Activated T-helper 2 cell treated with anti-CD3 and anti-CD28 coated beads, Interferon-gamma antibody, Interleukin-2, Interleukin-4, amounts not matched to agents 10 μg/mL and 5 μg/mL and 100 μg/mL, durations not matched to agents 14 hours and 24 hours and 36 hours (primary cell): ENCODE measurements around the gene RAET1G. TPM values are rescaled to one million over a fixed set of nuclear protein-coding genes. Genes with fewer than 3 reads are reported as not detected.
A peak's percentile ranks its signal among the peaks of the same experiment; 100 is the strongest.
"Not testable (repeated sequence)": the region's sequence is repeated elsewhere in the genome, so short reads cannot be mapped to it uniquely, and the experiment has no call there.

ENCODE experiments used
- DNase-seq: peaks from one replicate; pipeline ENCODE4 v3.0.0; 2021; ENCODE audit warnings: low spot score
- H3K27ac Mint-ChIP-seq: one replicate; pipeline ENCODE4 v1.8.0; 2021; ENCODE audit warnings: mixed read lengths
- H3K27me3 Mint-ChIP-seq: one replicate; pipeline ENCODE4 v1.8.0; 2021; ENCODE audit warnings: low read depth, mixed read lengths
- H3K36me3 Mint-ChIP-seq: one replicate; pipeline ENCODE4 v1.8.0; 2021; ENCODE audit warnings: low read depth, mixed read lengths
- H3K4me1 Mint-ChIP-seq: one replicate; pipeline ENCODE4 v1.8.0; 2021; ENCODE audit warnings: low read depth, mixed read lengths
- H3K4me3 Mint-ChIP-seq: one replicate; pipeline ENCODE4 v1.8.0; 2021; ENCODE audit warnings: low read depth, mild to moderate bottlenecking, moderate library complexity, mixed read lengths
- H3K9me3 Mint-ChIP-seq: one replicate; pipeline ENCODE4 v1.8.0; 2021; ENCODE audit warnings: mixed read lengths
- intact Hi-C: fragments of 100-400 bp; cut with micrococcal nuclease; formaldehyde crosslinking; loops from one replicate; pipeline ENCODE4 v1.15.1; 2023
- total RNA-seq: library from RNA; stranded (reverse); gene quantifications from 2 replicates; pipeline ENCODE4 v1.2.3, GENCODE V29; 2022

Gene RAET1G, protein sequence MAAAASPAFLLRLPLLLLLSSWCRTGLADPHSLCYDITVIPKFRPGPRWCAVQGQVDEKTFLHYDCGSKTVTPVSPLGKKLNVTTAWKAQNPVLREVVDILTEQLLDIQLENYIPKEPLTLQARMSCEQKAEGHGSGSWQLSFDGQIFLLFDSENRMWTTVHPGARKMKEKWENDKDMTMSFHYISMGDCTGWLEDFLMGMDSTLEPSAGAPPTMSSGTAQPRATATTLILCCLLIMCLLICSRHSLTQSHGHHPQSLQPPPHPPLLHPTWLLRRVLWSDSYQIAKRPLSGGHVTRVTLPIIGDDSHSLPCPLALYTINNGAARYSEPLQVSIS
- total RNA-seq: not detected in 2 replicates

DNA sequence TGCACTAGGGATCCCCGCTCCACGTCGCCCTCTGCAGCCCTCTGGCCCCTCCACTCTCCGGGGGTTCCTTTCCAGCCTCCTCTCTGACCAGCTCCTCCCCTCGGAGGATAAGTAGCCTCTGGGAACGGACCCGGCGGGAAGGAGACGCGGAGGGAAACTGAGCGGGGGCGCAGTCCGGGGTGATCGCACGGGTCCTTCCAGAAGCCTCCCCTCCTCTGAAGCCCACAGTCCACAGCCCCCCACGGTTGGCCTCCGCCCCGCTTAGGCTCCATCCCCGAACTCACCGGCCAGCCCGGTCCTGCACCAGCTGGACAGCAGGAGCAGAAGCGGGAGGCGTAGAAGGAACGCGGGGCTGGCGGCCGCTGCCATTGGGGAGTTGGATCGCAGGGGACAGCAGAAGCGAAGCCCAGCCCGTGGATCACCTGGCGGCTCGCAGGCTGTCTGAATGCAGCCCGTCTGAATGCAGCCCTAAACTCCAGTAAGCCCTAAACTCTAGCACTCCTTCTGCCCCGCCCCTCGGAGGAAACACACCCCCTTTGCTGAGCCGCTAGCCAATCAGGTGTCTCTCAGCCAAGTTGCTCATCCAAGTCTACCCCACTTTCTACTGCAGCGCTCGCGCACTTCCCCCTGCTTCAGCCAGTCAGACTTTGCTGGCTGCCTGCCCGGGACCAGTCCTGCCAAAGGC lies at the start of gene RAET1G:
Gene RAET1G (minus strand): TSS at position 480 of the 685 bp plus-strand sequence. CDS start 111 bp downstream, at position 369.
- Mint-ChIP-seq H3K36me3 (no peaks in the 10 kb centered on the region), H3K4me1 (peaks cover 18% of the 10 kb centered on the region), H3K27me3 (peaks cover 73% of the 10 kb centered on the region), H3K4me3 (peak within 1 kb of the TSS; percentile 71), H3K9me3 (no peaks in the 10 kb centered on the region), H3K27ac (no peak within 1 kb of the TSS)
- intact Hi-C loops: loop anchor here (1.0 to 10.0 kb wide), 3 partner anchors 57 to 358 kb away; partner anchors contain the start of gene GINM1
- peak; percentile 81 for DNase-seq

DNA sequence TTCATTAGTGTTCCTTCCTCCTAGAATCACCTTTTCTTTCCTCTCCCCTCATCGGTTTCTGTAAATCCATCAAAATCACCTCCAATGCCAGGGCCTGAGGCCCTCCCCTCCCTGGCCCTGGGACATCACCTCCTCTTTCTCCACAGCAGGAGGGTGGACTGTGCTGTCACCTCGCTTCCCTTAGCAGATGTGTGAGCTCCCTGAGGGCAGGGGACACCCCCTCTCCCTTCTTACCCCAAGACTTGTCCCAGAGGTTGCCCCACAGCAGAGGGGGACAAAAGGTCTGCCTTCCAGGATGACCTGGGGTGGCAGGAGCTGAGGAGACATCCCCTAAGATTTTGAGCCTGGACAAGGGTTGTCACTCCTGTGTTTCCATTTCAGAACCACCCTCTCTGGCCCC lies 46.7 kb upstream of the RAET1G start:
- Mint-ChIP-seq H3K4me3 (no peak overlapping the region), H3K36me3 (peaks cover 4% of the 10 kb centered on the region), H3K27ac (no peak overlapping the region), H3K4me1 (peaks cover 9% of the 10 kb centered on the region), H3K9me3 (no peaks in the 10 kb centered on the region), H3K27me3 (peaks cover 74% of the 10 kb centered on the region)
- no peak for DNase-seq
- intact Hi-C loops: loop anchor here (10.0 kb wide), 1 partner anchor 175 kb away; the partner anchor contains the start of gene PPP1R14C

DNA sequence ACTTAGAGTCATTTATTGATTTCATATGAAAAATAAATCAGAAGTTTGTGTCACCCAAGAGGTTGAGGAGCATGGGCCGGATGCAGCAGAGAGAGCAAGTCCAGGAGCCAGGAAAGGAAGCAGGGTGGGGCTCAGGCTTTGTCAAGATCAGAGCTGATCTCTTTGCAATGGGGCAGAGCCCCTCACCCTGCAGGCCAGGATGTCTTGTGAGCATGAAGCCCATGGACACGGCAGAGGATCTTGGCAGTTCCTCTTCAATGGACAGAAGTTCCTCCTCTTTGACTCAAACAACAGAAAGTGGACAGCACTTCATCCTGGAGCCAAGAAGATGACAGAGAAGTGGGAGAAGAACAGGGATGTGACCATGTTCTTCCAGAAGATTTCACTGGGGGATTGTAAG lies 46.0 kb upstream of the RAET1G start:
- not testable (repeated sequence) for DNase-seq, H3K27ac Mint-ChIP-seq, H3K36me3 Mint-ChIP-seq, H3K9me3 Mint-ChIP-seq, H3K4me3 Mint-ChIP-seq
- peaks cover 72% of the 10 kb centered on the region for H3K27me3 Mint-ChIP-seq
- peaks cover 13% of the 10 kb centered on the region for H3K4me1 Mint-ChIP-seq
- intact Hi-C loops: loop anchor here (10.0 kb wide), 1 partner anchor 176 kb away; the partner anchor contains the start of gene PPP1R14C

DNA sequence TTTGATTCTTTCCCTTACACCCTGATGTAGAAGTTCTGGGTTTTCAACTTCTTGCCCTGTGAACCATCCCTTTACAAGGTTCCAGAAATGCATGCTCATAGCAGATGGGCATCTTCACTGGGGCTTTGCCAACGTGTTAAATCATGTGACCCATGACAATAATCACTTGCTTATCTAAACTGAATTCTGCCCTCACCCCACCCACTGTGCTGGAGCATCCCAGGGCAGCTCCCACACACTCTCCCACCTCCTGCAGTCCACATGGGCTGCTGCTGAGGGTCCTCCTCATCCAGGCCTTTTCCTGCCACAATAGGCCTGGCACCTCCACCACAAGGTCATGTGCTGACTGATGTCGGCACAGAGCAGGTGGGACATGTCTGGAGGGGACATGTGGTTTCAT lies 45.1 kb upstream of the RAET1G start:
- peaks cover 19% of the 10 kb centered on the region for H3K4me1 Mint-ChIP-seq
- H3K4me3 Mint-ChIP-seq, H3K36me3 Mint-ChIP-seq, DNase-seq, H3K9me3 Mint-ChIP-seq, H3K27ac Mint-ChIP-seq: not testable (repeated sequence)
- H3K27me3 Mint-ChIP-seq: peaks cover 76% of the 10 kb centered on the region
- intact Hi-C loops: loop anchor here (10.0 kb wide), 1 partner anchor 177 kb away; the partner anchor contains the start of gene PPP1R14C

DNA sequence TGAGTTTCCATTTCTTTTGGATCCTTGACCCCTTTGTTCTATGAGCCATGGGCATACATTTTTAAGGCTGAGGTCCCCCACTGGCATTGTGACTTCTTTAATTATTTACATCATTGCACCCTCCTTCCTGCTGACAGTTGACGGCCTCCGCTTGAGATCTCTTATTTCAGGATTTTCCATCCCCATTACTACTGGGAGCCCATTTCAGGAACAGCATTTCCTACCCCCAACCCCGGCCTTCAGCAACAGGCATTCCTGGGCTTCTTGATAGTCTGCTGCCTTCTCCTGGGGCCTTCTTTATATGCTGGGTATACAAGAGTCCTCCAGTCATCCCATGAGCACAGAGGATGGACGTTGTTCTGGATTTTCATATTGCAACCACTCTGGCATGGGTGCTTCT lies 44.7 kb upstream of the RAET1G start:
- Mint-ChIP-seq H3K27me3 (peaks cover 75% of the 10 kb centered on the region), H3K27ac (no peak overlapping the region), H3K9me3 (no peaks in the 10 kb centered on the region), H3K4me1 (peaks cover 20% of the 10 kb centered on the region), H3K4me3 (no peak overlapping the region), H3K36me3 (peaks cover 4% of the 10 kb centered on the region)
- intact Hi-C loops: loop anchor here (10.0 kb wide), 1 partner anchor 177 kb away; the partner anchor contains the start of gene PPP1R14C
- DNase-seq: no peak

DNA sequence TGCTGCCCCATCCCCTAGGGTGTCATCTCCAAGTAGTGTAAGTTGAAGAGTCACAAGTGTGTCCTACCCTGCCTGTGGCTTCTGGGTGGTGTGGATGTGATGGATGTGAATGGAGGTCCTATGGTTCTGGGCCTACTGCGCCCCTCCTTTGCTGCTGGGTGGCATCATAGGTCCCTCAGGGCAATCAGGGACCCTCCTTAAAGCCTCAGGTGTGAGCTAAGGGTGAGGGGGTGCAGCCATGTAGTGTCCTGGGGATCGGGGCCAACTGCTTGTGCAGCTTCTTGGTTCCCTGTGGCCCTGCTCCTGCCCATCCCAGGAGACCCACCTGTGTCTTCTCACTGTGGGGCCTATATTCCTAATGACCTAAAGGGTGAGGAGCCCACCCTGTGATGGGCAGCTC lies 43.4 kb upstream of the RAET1G start:
- H3K27ac Mint-ChIP-seq, H3K36me3 Mint-ChIP-seq, DNase-seq, H3K9me3 Mint-ChIP-seq, H3K4me3 Mint-ChIP-seq: not testable (repeated sequence)
- intact Hi-C loops: loop anchor here (10.0 kb wide), 1 partner anchor 178 kb away; the partner anchor contains the start of gene PPP1R14C
- Mint-ChIP-seq H3K4me1 (peaks cover 20% of the 10 kb centered on the region), H3K27me3 (peaks cover 76% of the 10 kb centered on the region)

DNA sequence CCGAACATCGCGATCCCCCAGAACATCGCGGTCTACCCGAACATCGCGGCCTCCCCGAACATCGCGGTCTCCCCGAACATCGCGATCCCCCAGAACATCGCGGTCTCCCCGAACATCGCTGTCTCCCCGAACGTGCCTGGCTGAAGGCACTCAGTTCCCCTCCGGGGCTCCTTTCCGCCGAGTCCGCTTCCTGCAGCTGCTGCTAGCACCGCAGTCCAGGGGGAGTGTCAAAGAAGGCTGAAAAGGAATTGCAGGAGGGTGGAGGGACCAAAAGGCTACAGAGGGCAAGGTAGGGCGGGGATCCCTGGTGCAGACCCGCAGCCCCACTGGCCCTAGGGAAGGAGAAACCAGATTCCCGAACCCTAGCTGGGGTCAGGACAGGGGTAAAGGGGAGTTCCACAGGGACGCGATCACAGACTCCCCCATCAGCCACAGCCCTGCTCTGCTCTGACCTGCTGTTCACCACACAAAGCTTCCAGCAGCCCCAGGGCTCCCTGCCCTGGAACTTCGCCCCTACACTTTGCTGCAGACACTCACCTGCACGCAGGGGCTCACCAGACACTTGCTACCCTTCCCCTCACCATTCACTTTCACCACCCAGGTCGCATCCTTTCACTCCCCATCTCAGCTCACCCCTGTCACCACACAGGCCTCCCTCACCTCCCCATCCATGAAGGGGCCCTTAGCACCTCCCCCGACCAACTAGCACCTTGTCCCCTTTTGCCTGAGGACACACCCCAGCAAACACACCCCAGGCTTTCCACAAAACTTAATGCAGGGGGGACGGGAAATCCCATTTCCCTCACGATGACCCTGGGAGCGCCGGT lies 42.5 kb upstream of the RAET1G start:
- Mint-ChIP-seq H3K9me3 (no peaks in the 10 kb centered on the region), H3K36me3 (peaks cover 4% of the 10 kb centered on the region), H3K4me1 (peaks cover 20% of the 10 kb centered on the region), H3K4me3 (peak overlapping the region; percentile 85), H3K27me3 (peaks cover 82% of the 10 kb centered on the region), H3K27ac (peak overlapping the region; percentile 56)
- no peak for DNase-seq
- intact Hi-C loops: loop anchor here (2.0 to 10.0 kb wide), 2 partner anchors 23 to 179 kb away; partner anchors contain the start of gene PPP1R14C

DNA sequence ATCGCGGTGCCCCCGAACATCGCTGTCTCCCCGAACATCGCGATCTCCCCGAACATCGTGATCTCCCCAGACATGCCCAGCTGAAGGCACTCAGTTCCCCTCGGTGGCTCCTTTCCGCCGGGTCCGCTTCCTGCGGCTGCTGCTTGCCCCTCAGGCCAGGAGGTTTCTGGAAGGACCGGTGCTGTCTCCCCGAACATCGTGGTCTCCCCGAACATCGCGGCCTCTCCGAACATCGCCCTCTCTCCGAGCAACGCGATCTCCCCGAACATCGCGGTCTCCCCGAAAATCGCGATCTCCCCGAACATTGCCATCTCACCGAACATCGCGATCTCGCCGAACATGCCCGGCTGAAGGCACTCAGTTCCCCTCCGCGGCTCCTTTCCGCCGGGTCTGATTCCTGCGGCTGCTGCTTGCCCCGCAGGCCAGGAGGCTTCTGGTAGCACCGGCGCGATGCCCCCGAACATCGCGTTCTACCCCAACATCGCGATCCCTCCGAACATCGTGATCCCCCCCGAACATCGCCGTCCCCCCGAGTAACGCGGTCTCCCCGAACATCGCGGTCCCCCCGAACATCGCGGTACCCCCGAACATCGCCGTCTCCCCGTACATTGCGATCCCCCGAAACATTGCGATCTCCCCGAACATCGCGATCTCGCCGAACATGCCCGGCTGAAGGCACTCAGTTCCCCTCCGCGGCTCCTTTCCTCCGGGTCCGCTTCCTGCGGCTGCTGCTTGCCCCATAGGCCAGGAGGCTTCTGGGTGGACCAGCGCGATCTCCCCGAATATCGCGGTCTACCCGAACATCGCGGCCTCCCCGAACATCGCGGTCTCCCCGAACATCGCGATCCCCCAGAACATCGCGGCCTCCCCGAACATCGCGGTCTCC lies 41.6 kb upstream of the RAET1G start:
- DNase-seq: no peak
- peaks cover 4% of the 10 kb centered on the region for H3K36me3 Mint-ChIP-seq
- H3K27me3 Mint-ChIP-seq: peaks cover 83% of the 10 kb centered on the region
- intact Hi-C loops: loop anchor here (2.0 to 10.0 kb wide), 2 partner anchors 24 to 180 kb away; partner anchors contain the start of gene PPP1R14C
- H3K27ac Mint-ChIP-seq: peak overlapping the region; percentile 72
- H3K4me3 Mint-ChIP-seq: peak overlapping the region; percentile 85
- H3K4me1 Mint-ChIP-seq: peaks cover 20% of the 10 kb centered on the region
- no peaks in the 10 kb centered on the region for H3K9me3 Mint-ChIP-seq

DNA sequence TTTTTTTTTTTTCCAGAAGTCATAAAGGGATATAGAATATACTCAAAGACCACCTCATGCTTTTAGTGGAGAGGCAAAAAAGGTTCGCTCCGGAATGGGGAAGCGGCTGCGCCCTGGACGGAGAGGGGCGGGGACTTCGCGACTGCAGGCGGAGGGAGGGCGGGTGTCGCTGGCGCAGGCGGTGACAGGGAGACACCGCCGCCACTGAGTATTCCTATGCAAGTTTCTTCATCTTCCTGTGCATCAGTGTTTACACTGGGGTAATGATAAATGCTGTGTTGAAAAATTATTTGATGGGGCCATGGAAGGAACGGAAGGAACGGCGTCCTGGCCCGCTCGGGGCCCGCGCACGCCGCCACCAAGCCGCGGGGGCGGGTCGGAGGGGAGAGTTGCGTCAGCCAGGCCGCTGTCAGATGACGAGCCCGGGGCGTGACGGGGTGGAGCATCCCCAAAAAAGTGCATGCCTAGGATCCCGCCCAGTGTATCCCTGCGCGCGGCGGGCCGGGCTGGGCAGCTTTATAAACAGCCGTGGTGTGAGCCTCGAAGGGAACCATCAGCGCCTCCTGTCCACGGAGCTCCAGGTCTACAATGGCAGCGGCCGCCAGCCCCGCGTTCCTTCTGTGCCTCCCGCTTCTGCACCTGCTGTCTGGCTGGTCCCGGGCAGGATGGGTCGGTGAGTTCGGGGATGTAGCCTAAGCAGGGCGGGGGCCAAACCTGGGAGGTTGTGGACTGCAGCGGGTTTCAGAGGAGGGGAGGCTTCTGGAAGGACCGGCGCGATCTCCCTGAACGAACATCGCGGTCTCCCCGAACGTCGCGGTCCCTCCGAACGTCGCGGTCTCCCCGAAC lies 40.8 kb upstream of the RAET1G start, which contains the start of gene ULBP1:
Gene ULBP1 (plus strand): TSS at position 482 of the 846 bp plus-strand sequence. CDS start 107 bp downstream, at position 589.
- Mint-ChIP-seq H3K27ac (peak within 1 kb of the TSS; percentile 81), H3K9me3 (no peaks in the 10 kb centered on the region), H3K4me3 (peak within 1 kb of the TSS; percentile 85), H3K4me1 (peaks cover 20% of the 10 kb centered on the region), H3K36me3 (peaks cover 4% of the 10 kb centered on the region), H3K27me3 (peaks cover 83% of the 10 kb centered on the region)
- DNase-seq: peak; percentile 78
- intact Hi-C loops: loop anchor here (1.0 to 10.0 kb wide), 5 partner anchors 22 to 181 kb away; partner anchors contain the start of gene PPP1R14C

DNA sequence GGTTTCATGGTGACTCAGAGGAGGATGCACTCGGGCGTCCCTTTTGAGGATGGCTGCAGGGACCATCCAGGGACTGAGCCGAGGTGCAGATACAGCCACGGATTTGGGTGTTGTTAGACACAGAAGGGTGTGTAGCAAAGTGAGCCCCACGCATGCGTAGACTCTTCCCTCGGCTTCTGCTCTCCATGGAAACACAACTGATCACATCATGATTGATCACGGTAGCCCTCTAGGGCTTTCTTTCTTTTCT lies 40.2 kb upstream of the RAET1G start:
- peaks cover 20% of the 10 kb centered on the region for H3K4me1 Mint-ChIP-seq
- DNase-seq: peak; percentile 49
- peaks cover 4% of the 10 kb centered on the region for H3K36me3 Mint-ChIP-seq
- H3K27me3 Mint-ChIP-seq: peaks cover 79% of the 10 kb centered on the region
- peak overlapping the region; percentile 85 for H3K4me3 Mint-ChIP-seq
- no peaks in the 10 kb centered on the region for H3K9me3 Mint-ChIP-seq
- peak overlapping the region; percentile 81 for H3K27ac Mint-ChIP-seq
- intact Hi-C loops: loop anchor here (1.0 to 10.0 kb wide), 4 partner anchors 22 to 182 kb away; partner anchors contain the start of gene PPP1R14C
